Measurements from ENCODE around the gene GJA8. TPM values are rescaled to one million over a fixed set of nuclear protein-coding genes. Genes with fewer than 3 reads are reported as not detected.

Gene GJA8
- not detected in 2 replicates for total RNA-seq

DNA sequence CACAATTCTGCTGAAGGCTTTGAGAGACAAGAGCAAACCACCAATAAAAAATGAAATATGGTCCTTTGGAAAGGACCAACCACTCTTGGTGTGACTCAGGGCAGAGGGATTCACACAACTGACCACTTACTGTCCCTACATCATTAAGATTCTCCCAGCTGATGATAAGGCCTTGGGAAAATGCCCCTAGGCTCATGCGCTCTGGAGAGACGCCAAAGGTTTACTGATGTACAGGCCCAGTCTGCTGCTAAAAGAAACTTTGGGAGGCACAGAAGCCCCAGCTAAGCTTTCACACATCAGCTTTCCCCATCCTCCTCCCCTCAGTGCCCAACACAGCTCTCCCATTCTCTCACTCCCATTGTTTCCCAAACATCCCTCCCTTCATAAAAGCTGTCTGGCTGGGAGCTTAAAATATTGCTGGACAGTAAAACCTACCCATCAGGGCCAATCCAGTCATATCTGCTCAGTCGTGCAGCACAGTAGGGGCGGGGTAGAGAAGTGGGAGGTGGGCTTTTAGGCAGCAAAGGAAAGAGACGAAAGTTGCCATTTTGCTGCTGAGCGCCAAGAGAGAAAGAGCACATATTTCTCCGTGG lies at the start of gene GJA8:
TSS of gene GJA8 (plus strand) at position 543 of the 593 bp plus-strand sequence. CDS start 5,161 bp downstream, outside the sequence.

GRCh38 chr1:147928236-147929132 lies 25.9 kb downstream of the GJA8 start, which contains the start of gene GPR89B:
GPR89B (plus strand) TSS chr1:147928420; CDS start chr1:147928537, 117 bp downstream.

Other genes with a start within 250 kb of the GJA8 start
- gene ACP6, start 232.3 kb upstream of the GJA8 start, total RNA-seq, result 4.6 and 5.0 TPM in 2 replicates
- not detected in 2 replicates for gene GJA5, start 142.2 kb upstream of the GJA8 start, total RNA-seq
- 18.8 and 21.4 TPM in 2 replicates for gene GPR89B, start 25.6 kb downstream of the GJA8 start, total RNA-seq
- gene NBPF11, start 249.5 kb downstream of the GJA8 start, total RNA-seq, result 4.8 and 7.1 TPM in 2 replicates